Measurements from ENCODE around the gene MYCBP.

MYCBP gene

DNA sequence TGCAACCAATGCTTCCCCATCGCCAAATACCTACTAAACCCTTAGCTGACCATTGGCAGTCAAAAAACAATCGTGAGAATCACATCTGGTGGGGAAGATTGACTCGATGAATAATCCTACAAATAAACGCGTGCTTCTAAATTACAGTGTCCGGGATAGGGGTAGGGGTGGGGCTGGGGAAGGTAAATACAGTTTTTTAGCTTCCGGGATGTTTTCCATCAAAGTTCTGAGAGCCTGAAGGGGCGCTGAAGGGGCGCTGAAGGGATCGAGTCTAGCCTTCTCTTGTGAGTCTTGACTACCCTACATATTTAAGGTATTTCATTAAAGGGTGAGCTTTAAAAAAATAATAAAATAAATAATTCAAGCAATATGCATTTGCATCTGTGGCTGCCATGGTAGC, 54.1 kb downstream of the MYCBP start:
- no peak for DNase-seq

DNA sequence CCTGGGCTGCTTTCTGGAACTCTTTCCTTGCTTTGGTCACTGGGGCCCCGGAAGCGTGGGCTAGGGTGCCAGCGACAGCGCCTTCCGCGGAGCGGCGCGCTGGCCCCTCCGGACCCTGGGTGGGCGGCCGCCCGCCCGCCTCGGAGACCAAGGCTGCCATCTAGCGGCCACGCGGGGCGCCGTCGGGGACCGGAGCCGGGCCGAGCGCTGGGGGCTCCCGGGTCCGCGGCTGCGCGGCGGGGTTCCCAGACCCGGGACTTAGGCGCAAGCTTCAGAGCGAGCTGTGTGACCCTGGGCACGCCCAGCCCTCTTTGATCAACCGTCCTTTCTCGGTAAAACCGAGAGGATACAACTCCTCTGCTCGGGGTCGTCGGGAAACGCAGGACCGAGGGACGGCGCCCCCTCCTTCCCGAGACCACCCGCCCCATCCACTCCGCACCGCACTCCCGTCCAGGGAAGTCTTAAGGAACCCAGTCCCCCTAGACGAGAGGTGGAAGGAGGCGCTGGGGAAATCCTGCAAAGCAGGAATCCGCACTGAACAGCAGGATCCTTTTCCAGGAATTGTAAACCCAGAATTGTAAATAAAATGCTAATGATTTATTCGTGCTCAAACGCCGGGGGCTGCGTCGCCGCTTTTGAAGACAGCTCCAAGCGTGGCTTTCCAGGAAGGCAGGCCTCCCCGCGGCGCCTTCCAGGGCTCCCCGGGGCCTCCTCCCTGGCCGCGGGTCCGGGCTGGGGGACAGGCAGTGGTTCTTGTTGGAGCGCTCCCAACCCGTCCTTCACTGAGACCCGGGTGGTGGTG, 54.8 kb downstream of the MYCBP start:
- no peak for DNase-seq

DNA sequence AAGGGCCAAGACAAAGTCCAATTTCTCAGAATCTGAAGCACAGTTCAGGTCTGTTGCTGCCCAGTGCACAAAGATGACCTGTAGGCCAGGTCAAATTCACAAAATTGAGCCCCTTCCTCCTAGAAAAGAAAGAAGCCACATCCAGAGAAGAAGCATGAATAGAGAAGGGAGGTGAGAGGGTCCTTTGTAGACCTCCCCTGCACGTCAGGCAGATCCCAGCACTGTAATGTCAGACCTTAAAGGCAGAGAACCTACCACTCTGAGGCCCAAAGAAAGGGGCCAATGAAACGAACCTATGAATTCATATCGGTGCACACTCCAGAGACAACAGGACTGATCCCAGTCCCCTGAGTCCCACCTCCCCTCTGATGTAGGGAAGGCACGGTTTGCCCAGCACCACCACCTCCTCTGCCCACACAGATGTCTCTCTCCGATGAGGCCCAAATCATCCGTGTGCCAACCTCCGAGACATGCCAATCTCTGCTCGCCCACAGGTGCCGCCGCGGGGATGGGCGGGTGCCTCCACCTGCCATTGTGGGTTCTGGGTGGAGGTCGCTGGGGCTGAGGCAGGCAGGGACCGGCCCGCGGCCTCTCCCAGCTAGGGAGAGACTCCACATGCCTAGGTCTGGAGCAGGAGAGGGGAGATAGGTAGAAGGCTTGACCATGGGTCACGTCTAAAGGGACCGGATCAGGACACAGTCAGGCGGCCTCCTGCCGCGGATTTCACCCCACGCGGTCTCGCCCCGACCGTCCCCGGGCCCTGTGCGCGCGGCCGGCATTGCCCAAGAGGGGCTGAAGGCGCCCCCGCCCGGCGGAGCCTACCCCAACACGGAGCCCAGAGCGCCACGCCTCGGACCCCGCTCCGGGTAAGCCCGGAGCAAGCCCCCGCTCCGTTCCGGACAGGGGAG, 55.6 kb downstream of the MYCBP start:
- no peak for DNase-seq

DNA sequence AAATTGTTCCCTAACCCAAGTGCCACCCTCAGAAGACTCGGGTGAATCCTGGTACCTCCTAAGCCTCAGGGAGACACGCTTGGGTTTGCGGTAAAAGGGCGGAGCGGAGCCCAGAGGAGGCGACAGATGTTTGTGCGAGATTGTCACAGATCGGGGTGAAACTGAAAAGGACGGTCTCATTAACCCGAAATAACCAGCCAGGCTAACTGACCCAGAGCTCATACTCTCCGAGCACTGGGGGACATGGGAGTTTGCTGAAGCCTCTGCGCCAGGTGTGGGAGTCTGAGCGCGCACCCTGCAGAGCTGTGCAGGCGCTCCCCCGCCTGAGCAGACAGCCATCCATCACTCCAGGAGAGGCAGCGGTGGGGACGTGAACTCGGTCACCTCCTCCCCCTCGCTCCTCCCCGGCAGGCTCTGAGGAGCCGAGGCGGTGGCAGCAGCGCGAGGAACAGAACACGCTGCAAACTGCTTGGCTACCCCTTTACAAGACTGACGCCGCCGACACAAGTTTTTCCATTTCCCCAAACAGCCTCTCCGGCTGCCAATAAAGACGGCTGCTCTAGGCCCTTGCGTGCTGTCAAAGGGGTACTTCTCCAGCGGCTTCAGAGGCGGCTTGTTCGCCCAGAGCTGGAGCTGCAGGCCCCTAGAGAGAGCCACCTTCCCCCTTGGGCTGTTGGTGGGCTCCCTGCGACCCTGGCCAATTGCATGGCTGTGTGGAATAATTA, 57.1 kb downstream of the MYCBP start:
- no peak for DNase-seq

DNA sequence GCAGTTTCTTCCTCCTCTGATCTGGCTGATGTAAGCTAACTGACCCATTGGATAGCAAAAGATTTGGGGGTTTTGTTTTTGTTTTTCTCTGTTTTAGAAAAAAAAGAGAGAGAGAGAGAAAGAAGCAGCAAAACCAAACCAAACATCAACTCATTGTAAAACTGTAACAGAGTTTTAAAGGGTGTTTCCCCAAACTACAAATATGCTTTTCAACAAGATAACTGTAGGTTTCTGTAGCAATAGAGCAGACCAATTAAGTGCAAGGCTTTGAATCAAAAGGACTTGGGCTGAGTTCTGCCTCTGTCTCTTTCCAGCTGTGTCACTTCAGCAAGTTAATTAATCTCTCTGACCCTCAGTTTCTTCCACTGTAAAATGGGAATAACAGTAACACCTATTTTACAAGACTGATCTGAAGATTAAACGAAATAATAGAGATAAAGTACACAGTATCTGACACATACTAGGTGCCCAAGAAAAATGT, 58.1 kb downstream of the MYCBP start:
- DNase-seq = no peak

DNA sequence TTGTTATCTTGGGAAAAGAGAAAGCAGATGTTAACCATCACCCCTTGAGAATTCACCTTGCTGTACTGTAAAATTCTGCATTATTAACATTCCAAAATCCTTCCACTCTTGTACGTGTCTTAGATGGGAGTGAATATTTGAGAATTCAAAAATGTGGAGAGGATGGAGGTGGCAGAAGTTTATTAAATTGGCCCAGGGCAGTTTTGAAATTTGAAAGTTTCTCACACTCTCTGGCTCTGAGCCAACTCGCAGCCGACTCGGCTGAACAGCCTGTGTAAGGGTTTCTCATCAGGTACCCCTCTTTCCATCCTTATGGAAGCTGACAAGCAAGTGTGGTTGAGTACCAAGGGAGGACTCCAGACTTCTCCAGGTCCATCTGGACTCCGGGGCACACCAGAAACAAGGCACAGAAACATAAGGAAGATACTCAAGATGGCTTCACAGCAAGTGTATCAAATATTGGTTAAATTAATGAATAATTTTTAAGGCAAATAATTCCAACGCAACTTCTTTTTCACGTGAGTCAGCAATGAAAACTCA, 58.6 kb downstream of the MYCBP start:
- DNase-seq = no peak

DNA sequence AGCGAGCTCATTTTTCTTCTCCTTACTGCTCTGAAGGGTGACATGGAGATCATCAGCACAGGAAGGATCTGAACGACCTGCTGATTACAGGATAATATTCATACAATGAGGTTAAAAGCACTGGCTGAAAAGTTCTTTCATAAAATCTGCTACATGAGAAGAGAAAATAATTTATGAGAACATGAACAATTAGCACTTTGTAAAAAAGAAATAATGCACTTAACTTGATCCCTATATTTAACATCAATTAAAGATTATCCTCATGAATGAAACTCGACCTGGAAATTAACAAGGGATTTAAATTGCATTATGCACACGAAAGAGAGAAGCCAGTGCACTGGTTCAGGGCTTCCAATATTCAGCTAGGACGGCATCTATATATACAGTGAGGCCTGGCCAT, 60.2 kb downstream of the MYCBP start:
- DNase-seq = no peak

Data from fibroblast of skin of abdomen (primary cell).